GM18508 (cell line): ENCODE measurements around the gene GREM1.

Experiments
- ATAC-seq: cut with Tn5 transposase; IDR thresholded peaks from one replicate; pipeline ENCODE4 v1.9.1; 2021; ENCODE audit warnings: moderate number of reproducible peaks; ENCODE audit not compliant: insufficient read depth, unreplicated experiment

The GREM1 gene

DNA sequence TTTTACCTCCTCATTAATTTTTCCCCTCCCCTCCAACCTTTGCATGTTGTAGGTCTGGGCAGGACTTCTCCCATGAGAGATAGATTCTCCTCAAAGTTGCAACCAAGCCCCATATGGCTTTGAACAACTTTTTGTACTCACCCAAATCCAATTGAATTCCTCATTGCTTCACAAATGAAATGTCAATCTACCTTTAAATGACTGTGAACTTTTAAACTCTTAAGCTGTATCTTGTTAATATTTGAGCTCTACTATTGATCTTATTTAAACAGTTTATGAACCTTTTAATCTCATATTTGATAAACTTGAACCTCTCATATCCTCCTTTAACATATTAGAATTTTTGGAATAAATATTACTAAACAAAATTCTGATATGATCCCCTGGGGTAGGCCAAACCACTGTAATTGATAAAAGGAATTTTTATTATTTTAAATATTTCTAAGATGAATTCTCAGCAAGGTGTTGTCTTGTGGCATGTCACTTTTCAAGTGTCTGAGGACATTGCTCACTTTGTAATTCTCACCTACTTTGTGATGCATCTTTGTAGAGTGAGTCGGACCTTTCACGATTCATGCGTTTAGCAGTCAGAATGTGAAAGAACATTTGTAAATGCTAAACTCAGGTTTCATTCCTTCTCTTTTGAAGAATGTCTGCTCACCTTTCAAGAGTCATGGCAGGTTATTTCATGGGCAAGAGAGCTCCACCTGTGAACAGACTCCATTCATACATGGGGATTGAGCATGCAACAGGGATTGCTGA is 23.4 kb upstream of the GREM1 start:
- no peak for ATAC-seq

GRCh38 chr15:32698773-32699390 is 18.9 kb upstream of the GREM1 start:
- no peak for ATAC-seq

GRCh38 chr15:32700501-32701150 is 17.2 kb upstream of the GREM1 start:
- ATAC-seq = no peak

DNA sequence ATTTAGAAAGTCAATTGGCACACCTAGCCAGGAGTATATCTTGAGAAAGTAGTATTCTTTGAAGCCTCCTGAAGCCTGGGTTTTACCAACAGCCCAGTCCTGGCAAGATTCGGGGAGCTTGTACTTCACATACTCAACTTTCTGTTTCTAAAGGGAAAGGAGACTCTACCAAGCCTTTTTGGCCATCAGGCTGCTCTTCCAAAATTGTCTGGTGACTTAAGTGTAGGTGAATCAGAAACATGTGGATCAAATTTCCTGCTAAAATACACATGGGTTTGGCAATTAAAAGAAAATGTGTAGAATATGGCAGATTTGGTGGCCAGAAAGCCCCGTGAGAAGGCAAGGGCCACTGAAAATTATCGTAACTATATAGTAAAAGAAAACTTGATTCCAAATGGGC is 15.9 kb upstream of the GREM1 start:
- no peak for ATAC-seq

DNA sequence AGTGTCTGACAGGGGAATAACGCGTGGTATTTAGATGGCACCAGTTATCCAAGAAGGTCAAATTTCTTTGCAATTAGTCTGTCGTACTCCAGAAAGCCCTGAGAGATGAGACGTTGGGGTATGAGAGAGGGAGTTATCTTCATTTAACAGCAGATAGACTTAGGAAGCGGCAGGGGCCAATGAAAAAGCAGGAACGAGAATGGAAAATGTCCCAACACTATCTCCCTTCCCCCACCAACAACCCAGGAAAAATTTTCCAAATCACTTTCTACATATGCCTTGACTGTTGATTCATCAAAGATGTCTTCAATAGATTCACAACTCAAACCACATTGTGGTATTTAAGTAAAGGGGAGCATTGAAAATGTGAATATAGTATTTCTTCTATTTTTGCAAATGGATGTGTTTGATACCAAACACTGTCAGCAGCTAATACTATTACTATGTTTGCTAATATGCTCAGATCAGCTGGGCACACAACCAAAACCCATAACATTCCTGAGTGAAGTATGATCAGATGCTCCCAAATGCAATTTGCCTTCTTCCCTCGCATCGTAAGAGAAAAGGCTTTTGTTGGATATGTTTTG is 13.3 kb upstream of the GREM1 start:
- ATAC-seq = no peak

DNA sequence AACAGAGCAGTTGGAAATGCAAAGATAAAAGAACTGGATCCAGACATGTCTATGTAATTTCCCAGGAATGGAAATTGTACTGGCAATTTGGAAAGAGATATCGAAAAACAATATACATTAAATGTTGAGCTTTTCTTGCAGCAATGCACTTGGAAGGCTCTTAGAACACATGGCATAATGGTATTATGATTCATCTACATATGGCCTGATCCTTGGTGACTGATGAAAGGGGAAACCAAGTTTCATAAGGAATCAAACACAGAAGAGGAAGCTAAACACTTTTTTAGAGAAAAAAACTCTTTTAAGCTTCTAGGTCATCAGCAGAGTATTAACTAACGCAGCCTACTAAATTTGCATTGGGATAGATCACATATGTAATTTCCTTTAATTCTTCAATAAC is 12.4 kb upstream of the GREM1 start:
- no peak for ATAC-seq

GRCh38 chr15:32706704-32707103 is 11.1 kb upstream of the GREM1 start:
- ATAC-seq = no peak

- no peak for ATAC-seq
Measured at GRCh38 chr15:32707436-32707835, 10.4 kb upstream of the GREM1 start.

GRCh38 chr15:32709295-32710033 is 8.3 kb upstream of the GREM1 start:
- no peak for ATAC-seq

GRCh38 chr15:32715276-32715675 is 2.5 kb upstream of the GREM1 start:
- peak; percentile 82 for ATAC-seq

DNA sequence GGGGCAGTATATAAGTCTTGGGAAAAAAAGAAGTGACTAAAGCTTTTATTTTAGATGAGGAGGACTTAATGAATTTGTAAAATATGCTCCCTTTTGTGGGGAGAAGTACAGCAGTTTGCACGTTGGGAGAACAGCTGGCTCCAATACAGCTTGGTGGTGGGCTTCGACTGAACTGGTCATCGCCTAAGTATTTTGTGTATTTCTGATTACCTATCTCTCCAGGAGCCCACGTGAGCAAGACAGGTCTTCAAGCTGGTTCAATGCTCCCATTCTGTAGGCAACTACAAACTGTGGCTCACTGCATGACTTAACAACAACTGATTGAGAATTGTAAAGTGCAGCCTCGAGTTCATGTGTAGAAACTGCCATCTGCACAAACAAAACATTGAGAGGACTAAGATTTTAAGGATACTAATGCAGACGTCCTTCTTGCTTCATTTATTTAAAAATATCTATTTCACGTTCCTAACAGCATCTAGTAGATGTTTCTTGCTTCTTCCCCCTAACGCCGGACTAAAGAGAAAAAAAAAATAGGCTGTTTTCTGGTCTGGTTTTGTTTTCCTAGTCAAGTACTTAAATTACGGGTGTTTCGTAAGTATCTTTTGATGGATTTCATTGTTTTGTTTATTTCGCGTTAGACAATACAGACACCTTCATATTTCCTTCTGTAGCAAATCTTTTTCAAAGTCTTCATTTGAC is 1.4 kb upstream of the GREM1 start:
- no peak for ATAC-seq

- no peak for ATAC-seq
Measured at GRCh38 chr15:32716915-32717425, 834 bp upstream of the GREM1 start.

GRCh38 chr15:32718227-32718820 is 520 bp downstream of the GREM1 start:
- no peak for ATAC-seq

DNA sequence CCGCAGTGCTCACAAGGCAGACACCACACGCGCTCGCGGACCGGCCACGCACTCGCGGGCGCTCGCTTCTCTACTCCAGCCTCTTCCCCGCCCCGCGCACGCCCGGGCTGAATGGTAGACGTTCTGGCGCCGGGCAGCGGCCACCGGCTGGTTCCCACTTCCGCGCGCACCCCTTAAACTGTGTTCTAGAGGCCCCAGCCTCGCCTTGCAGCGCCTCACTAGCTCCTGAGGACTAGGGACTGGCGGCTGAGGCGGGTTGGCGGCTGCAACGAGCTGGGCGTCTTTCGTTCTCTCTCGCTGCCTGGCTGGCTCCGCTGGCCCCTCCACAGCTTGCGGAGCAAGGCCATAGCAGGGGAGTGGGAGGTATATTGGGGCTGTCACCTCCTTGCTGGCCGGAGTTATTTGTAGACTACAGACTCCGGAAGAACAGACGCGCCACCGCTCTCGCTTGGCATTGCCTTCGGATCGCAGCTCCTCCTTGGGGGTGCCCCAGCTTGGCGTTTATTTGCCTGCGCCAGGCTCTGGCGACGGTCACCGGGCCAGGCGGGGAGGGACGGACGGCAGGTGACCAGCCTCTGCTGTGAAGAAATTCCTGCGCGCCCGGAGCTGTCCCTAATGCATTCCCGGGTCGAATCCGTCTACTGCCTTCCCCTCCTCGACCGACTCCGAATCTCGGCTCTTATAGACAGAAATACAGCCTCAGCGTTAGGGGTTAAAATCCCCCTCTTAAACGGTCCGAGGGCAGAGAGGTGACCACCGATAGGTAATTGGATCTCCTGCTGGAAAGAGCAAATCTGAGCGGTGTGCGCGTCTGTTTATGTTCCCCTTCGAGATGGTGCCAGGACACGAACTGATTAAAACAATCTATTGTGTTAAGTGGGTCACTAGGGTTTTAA is 1.3 kb downstream of the GREM1 start:
- ATAC-seq = no peak

DNA sequence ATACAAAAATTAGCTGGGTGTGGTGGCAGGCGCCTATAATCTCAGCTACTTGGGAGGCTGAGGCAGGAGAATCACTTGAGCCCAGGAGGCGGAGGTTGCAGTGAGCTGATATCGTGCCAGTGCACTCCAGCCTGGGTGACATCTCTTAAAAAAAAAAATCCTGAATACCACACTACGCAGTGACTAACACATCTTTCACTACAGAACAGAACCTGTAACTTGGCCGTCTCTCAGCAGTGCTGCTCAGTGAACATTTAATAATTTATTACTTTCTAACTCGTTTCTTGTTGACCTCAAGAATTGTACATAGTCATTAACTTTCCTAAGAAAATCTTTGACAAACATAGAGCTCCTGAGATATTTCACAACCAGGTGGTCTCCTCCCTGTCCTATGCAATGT is 3.8 kb downstream of the GREM1 start:
- no peak for ATAC-seq

GRCh38 chr15:32722136-32722535 is 4.3 kb downstream of the GREM1 start:
- no peak for ATAC-seq

GRCh38 chr15:32723171-32723948 is 5.6 kb downstream of the GREM1 start:
- ATAC-seq = peak; percentile 87
